Peyer's patch (tissue), 4 donors: ENCODE measurements around the gene CCDC116. TPM values are rescaled to one million over a fixed set of nuclear protein-coding genes. Genes with fewer than 3 reads are reported as not detected.

Experiments used
- DNase-seq, 3 donors: peaks; one replicate each; pipeline ENCODE4 v3.0.0-alpha.2; 2017 to 2019
- H3K27ac ChIP-seq, 4 donors: fragments of 200-600 bp; sonication (generic); one replicate each; pipeline ENCODE4 v1.5.1; 2016 to 2019
- H3K27me3 ChIP-seq, 2 donors: fragments of 200-600 bp; sonication (generic); one replicate each; pipeline ENCODE4 v1.5.1; 2019
- H3K36me3 ChIP-seq, 3 donors: fragments of 200-600 bp; sonication (generic); one replicate each; pipeline ENCODE4 v1.5.1; 2016 to 2019
- H3K4me1 ChIP-seq, 4 donors: fragments of 200-600 bp; sonication (generic); one replicate each; pipeline ENCODE4 v1.5.1; 2016 to 2019
- H3K4me3 ChIP-seq, 4 donors: fragments of 200-600 bp; sonication (generic); 1 replicate in 3 of 4; 2 replicates in 1 of 4; pipeline ENCODE4 v1.5.1; 2016 to 2019; ENCODE audit warnings: mild to moderate bottlenecking in 1 of 4
- H3K9me3 ChIP-seq, 4 donors: fragments of 200-600 bp; sonication (generic); one replicate each; pipeline ENCODE4 v1.5.1; 2016 to 2019; ENCODE audit warnings: mild to moderate bottlenecking in 1 of 4
- CTCF ChIP-seq, 6 experiments: fragments of 450-650 bp in 4 of 6; fragments of 200-600 bp in 2 of 6; sonication (generic) in 1 of 6; IDR thresholded peaks; one replicate each; pipeline ENCODE4 v1.5.1; 2017 to 2019; ENCODE audit warnings: antibody characterized with exemption in 6 of 6, mild to moderate bottlenecking in 3 of 6, moderate library complexity in 1 of 6
- POLR2A ChIP-seq, 2 donors: fragments of 450-650 bp; IDR thresholded peaks; one replicate each; pipeline ENCODE4 v1.5.1; 2017; ENCODE audit warnings: antibody characterized with exemption in 2 of 2, mild to moderate bottlenecking in 2 of 2, moderate library complexity in 2 of 2
- total RNA-seq, 4 donors: library from RNA; depleted of rRNA; stranded (reverse); fragments of >200 nt; gene quantifications; one replicate each; pipeline ENCODE4 v1.1.0, GENCODE V29; 2016

Gene CCDC116
- total RNA-seq, 4 donors from 2014 or later: 0.80 to 2.6 TPM; not detected in 2

GRCh38 chr22:21679383-21679782, 46.8 kb downstream of the CCDC116 start:
- TF ChIP-seq CTCF (IDR thresholded peaks at IDR 0.05) (no peak), POLR2A (IDR thresholded peaks at IDR 0.05) (no peak)
- H3K9me3 ChIP-seq: no peaks in the 10 kb centered on the region
- DNase-seq: no peak

GRCh38 chr22:21680830-21681565, 48.4 kb downstream of the CCDC116 start:
- H3K27me3 ChIP-seq: no peaks in the 10 kb centered on the region
- no peak overlapping the region for H3K4me3 ChIP-seq
- H3K27ac ChIP-seq: no peak overlapping the region
- no peak for DNase-seq
- H3K36me3 ChIP-seq: peaks cover 0 to 47% (median 0%) of the 10 kb centered on the region in 3 donors
- TF ChIP-seq CTCF (IDR thresholded peaks at IDR 0.05) (no peak), POLR2A (IDR thresholded peaks at IDR 0.05) (no peak)
- H3K9me3 ChIP-seq: no peaks in the 10 kb centered on the region
- no peaks in the 10 kb centered on the region for H3K4me1 ChIP-seq

More at GRCh38 chr22:21679383-21679782, 46.8 kb downstream of the CCDC116 start:
- Histone ChIP-seq H3K4me3 (no peak overlapping the region), H3K36me3 (peaks cover 0 to 49% (median 0%) of the 10 kb centered on the region in 3 donors), H3K27me3 (no peaks in the 10 kb centered on the region), H3K4me1 (no peaks in the 10 kb centered on the region), H3K27ac (no peak overlapping the region)

- Histone ChIP-seq H3K4me3 (no peak overlapping the region), H3K36me3 (peaks cover 0 to 52% (median 0%) of the 10 kb centered on the region in 3 donors), H3K9me3 (no peaks in the 10 kb centered on the region), H3K27me3 (no peaks in the 10 kb centered on the region), H3K27ac (no peak overlapping the region), H3K4me1 (no peaks in the 10 kb centered on the region)
- TF ChIP-seq POLR2A (IDR thresholded peaks at IDR 0.05) (no peak), CTCF (IDR thresholded peaks at IDR 0.05) (no peak)
- DNase-seq: no peak
These were observed 49.2 kb downstream of the CCDC116 start for GRCh38 chr22:21681566-21682370.

- Histone ChIP-seq H3K27me3 (no peaks in the 10 kb centered on the region), H3K4me1 (no peaks in the 10 kb centered on the region), H3K27ac (no peak overlapping the region), H3K9me3 (no peaks in the 10 kb centered on the region), H3K4me3 (no peak overlapping the region), H3K36me3 (peaks cover 0 to 59% (median 0%) of the 10 kb centered on the region in 3 donors)
- no peak for DNase-seq
- no peak for TF ChIP-seq CTCF (IDR thresholded peaks at IDR 0.05)
- TF ChIP-seq POLR2A (IDR thresholded peaks at IDR 0.05): no peak
These were observed 50.0 kb downstream of the CCDC116 start for GRCh38 chr22:21682385-21683175.

GRCh38 chr22:21683401-21683811, 50.8 kb downstream of the CCDC116 start:
- TF ChIP-seq CTCF (IDR thresholded peaks at IDR 0.05) (no peak), POLR2A (IDR thresholded peaks at IDR 0.05) (no peak)
- Histone ChIP-seq H3K9me3 (no peaks in the 10 kb centered on the region), H3K4me1 (no peaks in the 10 kb centered on the region), H3K36me3 (peaks cover 0 to 67% (median 0%) of the 10 kb centered on the region in 3 donors), H3K27me3 (no peaks in the 10 kb centered on the region), H3K4me3 (no peak overlapping the region), H3K27ac (no peak overlapping the region)
- DNase-seq: no peak
